ENCODE data around the gene XXYLT1. TPM values are rescaled to one million over a fixed set of nuclear protein-coding genes. Genes with fewer than 3 reads are reported as not detected.
A peak's percentile ranks its signal among the peaks of the same experiment; 100 is the strongest.

Gene XXYLT1, protein sequence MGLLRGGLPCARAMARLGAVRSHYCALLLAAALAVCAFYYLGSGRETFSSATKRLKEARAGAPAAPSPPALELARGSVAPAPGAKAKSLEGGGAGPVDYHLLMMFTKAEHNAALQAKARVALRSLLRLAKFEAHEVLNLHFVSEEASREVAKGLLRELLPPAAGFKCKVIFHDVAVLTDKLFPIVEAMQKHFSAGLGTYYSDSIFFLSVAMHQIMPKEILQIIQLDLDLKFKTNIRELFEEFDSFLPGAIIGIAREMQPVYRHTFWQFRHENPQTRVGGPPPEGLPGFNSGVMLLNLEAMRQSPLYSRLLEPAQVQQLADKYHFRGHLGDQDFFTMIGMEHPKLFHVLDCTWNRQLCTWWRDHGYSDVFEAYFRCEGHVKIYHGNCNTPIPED
- total RNA-seq, result 10 to 100 TPM in 3 of 4 donors, 1 to 10 TPM in 1; 9.8 to 14.6 (median 13.9) TPM

DNA sequence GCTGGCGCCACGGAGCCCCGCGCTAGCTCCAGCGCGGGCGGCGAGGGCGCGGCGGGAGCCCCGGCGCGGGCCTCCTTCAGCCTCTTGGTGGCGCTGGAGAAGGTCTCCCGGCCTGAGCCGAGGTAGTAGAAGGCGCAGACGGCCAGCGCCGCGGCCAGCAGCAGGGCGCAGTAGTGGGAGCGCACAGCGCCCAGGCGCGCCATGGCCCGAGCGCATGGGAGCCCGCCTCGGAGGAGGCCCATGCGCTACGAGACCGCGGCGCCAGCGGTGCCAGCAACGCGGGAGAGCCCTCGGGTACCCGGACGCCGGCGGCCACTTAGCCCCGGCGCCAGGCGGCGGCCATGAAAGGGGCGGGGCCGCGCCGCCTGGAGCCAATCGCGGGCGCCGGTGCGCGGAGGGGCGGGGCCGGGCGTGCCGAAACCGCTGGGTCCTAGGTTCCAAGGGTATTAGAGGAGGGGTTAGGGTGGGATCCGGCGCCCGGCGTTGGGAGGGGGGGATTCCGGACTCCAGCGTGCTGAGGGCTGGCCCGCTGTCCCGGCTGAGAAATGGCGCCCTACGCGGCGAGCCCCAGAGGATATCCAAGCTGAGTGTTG is at the start of gene XXYLT1:
TSS of gene XXYLT1 (minus strand) at position 343 of the 593 bp plus-strand sequence. CDS start at position 242, 101 bp downstream.
- intact Hi-C loops (cut with DNase I), result loop anchor here (1.0 to 10.0 kb wide), 2 partner anchors 174 to 250 kb away; partner anchors contain the start of gene ACAP2
- 0 to 1% methylated on average over 11 to 32 of the region's 75 CpGs for WGBS, 2 donors
- peak within 1 kb of the TSS; percentile 52 to 84 (median 70) for H3K4me3 ChIP-seq (replicated peaks in 1 of 3)

GRCh38 chr3:195319060-195319459 is 48.1 kb upstream of the XXYLT1 start:
- no peak for DNase-seq
- WGBS, 2 donors, result 90 to 93% methylated on average over 5 of the region's 5 CpGs
- Histone ChIP-seq H3K27ac (no peak overlapping the region), H3K9me3 (no peaks in the 10 kb centered on the region), H3K36me3 (peaks cover 0 to 7% of the 10 kb centered on the region in 2 donors), H3K4me1 (no peaks in the 10 kb centered on the region), H3K27me3 (no peaks in the 10 kb centered on the region), H3K4me3 (replicated peaks in 1 of 3) (no peak overlapping the region)
- TF ChIP-seq POLR2A (IDR thresholded peaks at IDR 0.05), result no peak
- TF ChIP-seq, protein P1, sequence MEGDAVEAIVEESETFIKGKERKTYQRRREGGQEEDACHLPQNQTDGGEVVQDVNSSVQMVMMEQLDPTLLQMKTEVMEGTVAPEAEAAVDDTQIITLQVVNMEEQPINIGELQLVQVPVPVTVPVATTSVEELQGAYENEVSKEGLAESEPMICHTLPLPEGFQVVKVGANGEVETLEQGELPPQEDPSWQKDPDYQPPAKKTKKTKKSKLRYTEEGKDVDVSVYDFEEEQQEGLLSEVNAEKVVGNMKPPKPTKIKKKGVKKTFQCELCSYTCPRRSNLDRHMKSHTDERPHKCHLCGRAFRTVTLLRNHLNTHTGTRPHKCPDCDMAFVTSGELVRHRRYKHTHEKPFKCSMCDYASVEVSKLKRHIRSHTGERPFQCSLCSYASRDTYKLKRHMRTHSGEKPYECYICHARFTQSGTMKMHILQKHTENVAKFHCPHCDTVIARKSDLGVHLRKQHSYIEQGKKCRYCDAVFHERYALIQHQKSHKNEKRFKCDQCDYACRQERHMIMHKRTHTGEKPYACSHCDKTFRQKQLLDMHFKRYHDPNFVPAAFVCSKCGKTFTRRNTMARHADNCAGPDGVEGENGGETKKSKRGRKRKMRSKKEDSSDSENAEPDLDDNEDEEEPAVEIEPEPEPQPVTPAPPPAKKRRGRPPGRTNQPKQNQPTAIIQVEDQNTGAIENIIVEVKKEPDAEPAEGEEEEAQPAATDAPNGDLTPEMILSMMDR (IDR thresholded peaks at IDR 0.05), result no peak
- intact Hi-C loops (cut with DNase I), result no loop called here

More for the DNA sequence above, at the start of gene XXYLT1:
- Histone ChIP-seq H3K27ac (peak within 1 kb of the TSS; percentile 10 to 68 (median 60)), H3K36me3 (no peaks in the 10 kb centered on the region), H3K9me3 (no peaks in the 10 kb centered on the region), H3K27me3 (no peaks in the 10 kb centered on the region), H3K4me1 (peaks cover 15 to 17% of the 10 kb centered on the region in 2 donors)
- TF ChIP-seq, protein P1 (IDR thresholded peaks at IDR 0.05), result peak in 4 of 6 experiments; percentile 28 to 72 (median 55)
- peak in 1 of 2 donors; percentile 46 for TF ChIP-seq POLR2A (IDR thresholded peaks at IDR 0.05)
- peak; percentile 90 to 92 for DNase-seq

DNA sequence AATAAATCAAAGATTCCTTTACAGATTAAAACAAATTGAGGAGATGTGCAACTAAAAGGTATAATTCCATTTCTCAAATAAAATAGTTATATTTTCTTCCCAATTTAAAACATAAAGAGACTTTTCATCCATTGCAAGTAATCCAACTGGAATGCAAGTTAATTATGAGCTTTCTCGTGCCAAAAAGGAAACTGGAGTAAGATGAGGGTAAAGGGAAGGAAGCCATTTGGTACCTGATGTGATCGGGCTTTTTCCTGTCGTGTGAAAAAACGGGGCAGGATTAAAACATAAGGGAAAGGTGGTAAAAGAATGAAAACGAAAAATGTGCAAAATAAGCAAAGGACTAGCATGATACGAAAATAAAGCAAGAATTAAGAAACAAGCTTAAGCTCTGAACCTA is 41.8 kb upstream of the XXYLT1 start:
- WGBS, 2 donors, result 76 to 77% methylated on average over 6 of the region's 6 CpGs
- Histone ChIP-seq H3K27me3 (no peaks in the 10 kb centered on the region), H3K9me3 (no peaks in the 10 kb centered on the region), H3K4me1 (no peaks in the 10 kb centered on the region), H3K27ac (no peak overlapping the region), H3K36me3 (no peaks in the 10 kb centered on the region), H3K4me3 (replicated peaks in 1 of 3) (no peak overlapping the region)
- DNase-seq, result no peak
- TF ChIP-seq POLR2A (IDR thresholded peaks at IDR 0.05), result no peak
- TF ChIP-seq, protein P1 (IDR thresholded peaks at IDR 0.05), result no peak
- intact Hi-C loops (cut with DNase I), result no loop called here

DNA sequence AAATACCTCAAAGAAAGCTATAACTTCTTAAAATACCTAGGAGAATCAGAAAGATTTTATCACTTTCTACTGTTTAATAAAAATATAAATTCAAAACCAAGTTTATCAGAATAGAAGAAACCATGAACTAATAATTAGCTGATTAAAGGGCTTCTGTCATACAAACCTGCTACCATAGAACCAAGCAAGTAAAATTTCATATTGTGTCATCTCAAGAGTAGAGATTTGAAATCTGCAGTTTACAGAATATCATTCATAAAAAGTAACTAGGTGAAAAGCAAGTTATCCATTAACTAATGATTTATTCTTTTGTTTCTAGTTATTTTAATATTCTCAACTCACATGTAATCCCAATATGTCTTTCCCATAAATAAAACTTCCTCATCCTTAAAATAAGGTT is 36.8 kb upstream of the XXYLT1 start:
- no peaks in the 10 kb centered on the region for H3K36me3 ChIP-seq
- DNase-seq, result no peak
- no peaks in the 10 kb centered on the region for H3K4me1 ChIP-seq
- no peaks in the 10 kb centered on the region for H3K27me3 ChIP-seq
- H3K9me3 ChIP-seq, result no peaks in the 10 kb centered on the region
- intact Hi-C loops (cut with DNase I), result no loop called here
- TF ChIP-seq POLR2A (IDR thresholded peaks at IDR 0.05), result no peak
- TF ChIP-seq, protein P1 (IDR thresholded peaks at IDR 0.05), result no peak
- H3K4me3 ChIP-seq (replicated peaks in 1 of 3), result no peak overlapping the region
- H3K27ac ChIP-seq, result no peak overlapping the region

DNA sequence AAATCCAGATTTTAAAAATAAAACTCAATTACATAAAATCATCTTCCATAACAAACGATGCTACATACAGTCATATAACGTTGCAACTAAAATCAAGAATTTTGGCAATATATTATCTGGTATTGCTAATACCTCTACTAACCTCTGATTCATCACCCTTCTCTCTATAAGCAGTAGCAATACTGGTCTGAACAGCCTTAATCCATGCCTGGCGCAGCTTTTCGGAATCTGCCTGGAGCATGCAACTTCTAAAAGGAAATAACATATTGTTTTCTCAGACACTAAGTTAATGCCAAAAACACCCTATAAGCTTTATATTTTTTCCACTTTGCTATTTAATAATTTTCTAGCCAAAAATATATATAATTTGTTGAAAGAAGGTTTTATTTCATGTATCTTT is 35.4 kb upstream of the XXYLT1 start:
- H3K4me1 ChIP-seq, result no peaks in the 10 kb centered on the region
- H3K4me3 ChIP-seq (replicated peaks in 1 of 3), result no peak overlapping the region
- no peak for TF ChIP-seq POLR2A (IDR thresholded peaks at IDR 0.05)
- TF ChIP-seq, protein P1 (IDR thresholded peaks at IDR 0.05), result no peak
- 96 to 97% methylated on average over 4 of the region's 4 CpGs for WGBS, 2 donors
- intact Hi-C loops (cut with DNase I), result no loop called here
- DNase-seq, result no peak
- H3K27ac ChIP-seq, result no peak overlapping the region
- H3K27me3 ChIP-seq, result no peaks in the 10 kb centered on the region
- H3K36me3 ChIP-seq, result peaks cover 0 to 4% of the 10 kb centered on the region in 2 donors
- no peaks in the 10 kb centered on the region for H3K9me3 ChIP-seq
